Memory B cell (primary cell): ENCODE data around the gene KLHL6.

Experiments used
- ATAC-seq: fragments of 150-1000 bp; cut with Tn5 transposase; 2 replicates; pipeline ENCODE4 v1.10.0; 2021; ENCODE audit warnings: low read depth, mild to moderate bottlenecking, moderate library complexity
- DNase-seq, 2 donors: peaks; one replicate each; pipeline ENCODE4 v3.0.0; 2022; ENCODE audit warnings: low spot score in 2 of 2
- H3K27ac Mint-ChIP-seq: one replicate; pipeline ENCODE4 v1.8.0; 2022; ENCODE audit warnings: mild to moderate bottlenecking, moderate library complexity, mixed read lengths
- H3K27me3 Mint-ChIP-seq: one replicate; pipeline ENCODE4 v1.8.0; 2022; ENCODE audit warnings: mixed read lengths
- H3K36me3 Mint-ChIP-seq: one replicate; pipeline ENCODE4 v1.8.0; 2022; ENCODE audit warnings: mild to moderate bottlenecking, mixed read lengths
- H3K4me1 Mint-ChIP-seq: one replicate; pipeline ENCODE4 v1.8.0; 2022; ENCODE audit warnings: mixed read lengths
- H3K4me3 Mint-ChIP-seq: one replicate; pipeline ENCODE4 v1.8.0; 2022; ENCODE audit warnings: mild to moderate bottlenecking, moderate library complexity, mixed read lengths
- H3K9me3 Mint-ChIP-seq: one replicate; pipeline ENCODE4 v1.8.0; 2022; ENCODE audit warnings: mixed read lengths

Gene KLHL6

GRCh38 chr3:183551930-183552329, 3.6 kb downstream of the KLHL6 start:
- peak; percentile 35 for ATAC-seq
- H3K27ac Mint-ChIP-seq = peak overlapping the region; percentile 97
- H3K36me3 Mint-ChIP-seq = peaks cover 27% of the 10 kb centered on the region
- peak overlapping the region; percentile 100 for H3K4me3 Mint-ChIP-seq
- H3K27me3 Mint-ChIP-seq = no peaks in the 10 kb centered on the region
- peaks cover 50% of the 10 kb centered on the region for H3K4me1 Mint-ChIP-seq
- DNase-seq = no peak
- peaks cover 4% of the 10 kb centered on the region for H3K9me3 Mint-ChIP-seq

DNA sequence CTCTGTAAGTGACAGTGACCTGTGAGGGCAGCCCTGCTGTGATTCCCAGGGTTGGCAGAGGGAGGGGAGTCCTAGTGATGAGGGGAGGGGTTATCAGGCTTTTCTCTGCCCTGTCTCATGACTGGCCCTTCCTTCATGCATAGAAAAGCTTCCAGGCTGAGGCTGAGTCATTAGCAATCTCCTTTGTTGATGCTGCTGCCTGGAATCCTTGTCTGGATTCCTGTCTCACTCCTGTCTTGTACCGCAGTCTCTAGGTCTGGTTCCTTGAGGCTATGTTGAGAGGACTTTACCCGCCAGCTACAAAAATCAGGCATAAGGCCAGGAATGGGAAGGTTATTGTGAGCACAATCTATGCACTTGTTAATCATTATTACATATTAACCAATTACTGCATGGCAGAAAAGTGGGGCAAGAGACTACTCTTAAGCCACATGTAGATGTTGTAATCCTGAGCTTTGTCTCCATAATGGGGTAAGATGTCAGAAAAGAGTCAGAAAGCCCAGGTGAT, 7.2 kb downstream of the KLHL6 start:
- Mint-ChIP-seq H3K4me1 (peaks cover 54% of the 10 kb centered on the region), H3K4me3 (no peak overlapping the region), H3K27me3 (no peaks in the 10 kb centered on the region), H3K9me3 (peaks cover 4% of the 10 kb centered on the region), H3K27ac (peak overlapping the region; percentile 74), H3K36me3 (peaks cover 26% of the 10 kb centered on the region)
- DNase-seq = no peak
- ATAC-seq = no peak

DNA sequence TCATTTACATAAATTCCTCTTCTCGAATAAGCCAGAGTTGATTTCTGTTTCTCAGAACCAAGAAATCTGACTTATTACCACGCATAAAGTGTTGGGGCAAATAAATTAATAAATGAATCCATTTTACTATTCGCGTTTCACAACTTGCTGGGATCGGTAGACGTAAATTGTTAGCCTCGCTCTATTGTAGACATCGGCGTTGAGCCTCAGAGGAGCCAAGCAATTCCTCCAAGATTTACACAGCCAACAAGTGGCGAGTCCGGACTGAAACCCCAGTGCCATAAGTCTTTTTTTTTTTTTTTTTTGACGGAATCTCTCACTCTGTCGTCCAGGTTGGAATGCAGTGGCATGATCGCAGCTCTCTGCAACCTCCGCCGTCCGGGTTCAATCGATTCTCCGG, 8.9 kb downstream of the KLHL6 start:
- peaks cover 4% of the 10 kb centered on the region for H3K9me3 Mint-ChIP-seq
- no peak overlapping the region for H3K4me3 Mint-ChIP-seq
- H3K27me3 Mint-ChIP-seq = no peaks in the 10 kb centered on the region
- DNase-seq (no peak), ATAC-seq (no peak)
- H3K27ac Mint-ChIP-seq = peak overlapping the region; percentile 32
- H3K36me3 Mint-ChIP-seq = peaks cover 22% of the 10 kb centered on the region
- peaks cover 61% of the 10 kb centered on the region for H3K4me1 Mint-ChIP-seq

GRCh38 chr3:183545708-183546107, 9.8 kb downstream of the KLHL6 start:
- Mint-ChIP-seq H3K4me3 (no peak overlapping the region), H3K9me3 (peaks cover 4% of the 10 kb centered on the region), H3K27me3 (no peaks in the 10 kb centered on the region), H3K36me3 (peaks cover 18% of the 10 kb centered on the region), H3K27ac (peak overlapping the region; percentile 32), H3K4me1 (peaks cover 61% of the 10 kb centered on the region)
- ATAC-seq (no peak), DNase-seq (no peak)

DNA sequence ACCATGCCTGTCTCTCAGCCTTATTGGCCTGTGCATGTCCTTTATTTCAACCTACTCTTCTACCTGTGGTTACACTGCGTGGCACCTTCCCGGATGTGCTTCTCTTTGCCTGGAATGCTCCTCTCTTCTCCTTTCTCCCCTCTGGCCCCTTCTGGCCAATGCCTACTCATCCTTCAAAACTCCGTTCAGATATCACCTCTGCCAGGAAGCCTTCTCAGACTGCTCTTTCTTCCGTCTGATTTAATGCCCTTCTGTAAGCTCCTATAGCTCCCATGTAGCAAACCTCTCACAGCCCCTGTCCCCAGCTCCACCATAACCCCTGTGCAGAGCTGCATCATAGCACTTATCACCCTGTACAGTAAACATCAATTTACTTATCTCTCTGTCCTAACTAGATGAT, 13.2 kb downstream of the KLHL6 start:
- Mint-ChIP-seq H3K4me3 (peak overlapping the region; percentile 71), H3K4me1 (peaks cover 70% of the 10 kb centered on the region), H3K27ac (peak overlapping the region; percentile 89), H3K27me3 (no peaks in the 10 kb centered on the region), H3K9me3 (no peaks in the 10 kb centered on the region), H3K36me3 (peaks cover 8% of the 10 kb centered on the region)
- no peak for DNase-seq
- ATAC-seq = no peak

GRCh38 chr3:183541738-183542137, 13.8 kb downstream of the KLHL6 start:
- peak; percentile 55 for ATAC-seq
- peaks cover 74% of the 10 kb centered on the region for H3K4me1 Mint-ChIP-seq
- H3K27ac Mint-ChIP-seq = peak overlapping the region; percentile 89
- H3K4me3 Mint-ChIP-seq = peak overlapping the region; percentile 71
- H3K36me3 Mint-ChIP-seq = peaks cover 8% of the 10 kb centered on the region
- no peaks in the 10 kb centered on the region for H3K27me3 Mint-ChIP-seq
- H3K9me3 Mint-ChIP-seq = no peaks in the 10 kb centered on the region
- DNase-seq = no peak

GRCh38 chr3:183541235-183541655, 14.3 kb downstream of the KLHL6 start:
- Mint-ChIP-seq H3K4me1 (peaks cover 75% of the 10 kb centered on the region), H3K27ac (peak overlapping the region; percentile 89), H3K9me3 (no peaks in the 10 kb centered on the region), H3K36me3 (peaks cover 6% of the 10 kb centered on the region), H3K27me3 (no peaks in the 10 kb centered on the region), H3K4me3 (peak overlapping the region; percentile 71)
- DNase-seq (no peak), ATAC-seq (peak; percentile 9)

- Mint-ChIP-seq H3K9me3 (no peaks in the 10 kb centered on the region), H3K4me1 (peaks cover 74% of the 10 kb centered on the region), H3K27ac (peak overlapping the region; percentile 89), H3K36me3 (peaks cover 6% of the 10 kb centered on the region), H3K27me3 (no peaks in the 10 kb centered on the region), H3K4me3 (peak overlapping the region; percentile 71)
- ATAC-seq (peak; percentile 58), DNase-seq (peak; percentile 32 to 49)
These were observed 14.8 kb downstream of the KLHL6 start for GRCh38 chr3:183540501-183541234.

DNA sequence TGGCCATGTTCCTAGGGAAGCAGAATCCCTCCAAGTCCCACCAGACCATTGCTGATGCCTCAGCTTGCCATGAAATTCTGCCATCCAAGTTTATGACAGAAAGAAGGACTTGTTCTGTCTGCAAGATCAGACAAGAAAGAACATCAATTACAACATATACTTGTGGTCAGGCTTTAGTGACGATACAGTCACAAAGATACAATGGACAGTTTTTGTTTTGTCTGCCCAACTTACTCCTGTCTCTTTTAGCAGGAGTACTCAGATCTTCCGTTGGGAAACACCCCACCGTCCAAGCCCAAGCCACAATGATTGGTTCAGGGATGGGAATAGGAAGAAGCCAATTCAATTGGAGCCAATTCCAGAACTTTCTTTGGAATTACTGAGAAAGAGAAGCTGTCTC, 15.7 kb downstream of the KLHL6 start:
- no peaks in the 10 kb centered on the region for H3K9me3 Mint-ChIP-seq
- H3K27ac Mint-ChIP-seq = peak overlapping the region; percentile 89
- H3K4me1 Mint-ChIP-seq = peaks cover 68% of the 10 kb centered on the region
- DNase-seq (no peak), ATAC-seq (no peak)
- H3K27me3 Mint-ChIP-seq = no peaks in the 10 kb centered on the region
- no peak overlapping the region for H3K4me3 Mint-ChIP-seq
- peaks cover 6% of the 10 kb centered on the region for H3K36me3 Mint-ChIP-seq

- peak overlapping the region; percentile 38 for H3K4me3 Mint-ChIP-seq
- peaks cover 67% of the 10 kb centered on the region for H3K4me1 Mint-ChIP-seq
- DNase-seq (no peak), ATAC-seq (no peak)
- no peaks in the 10 kb centered on the region for H3K9me3 Mint-ChIP-seq
- H3K27ac Mint-ChIP-seq = peak overlapping the region; percentile 89
- no peaks in the 10 kb centered on the region for H3K27me3 Mint-ChIP-seq
- peaks cover 7% of the 10 kb centered on the region for H3K36me3 Mint-ChIP-seq
These were observed 17.0 kb downstream of the KLHL6 start for GRCh38 chr3:183538486-183538885.

DNA sequence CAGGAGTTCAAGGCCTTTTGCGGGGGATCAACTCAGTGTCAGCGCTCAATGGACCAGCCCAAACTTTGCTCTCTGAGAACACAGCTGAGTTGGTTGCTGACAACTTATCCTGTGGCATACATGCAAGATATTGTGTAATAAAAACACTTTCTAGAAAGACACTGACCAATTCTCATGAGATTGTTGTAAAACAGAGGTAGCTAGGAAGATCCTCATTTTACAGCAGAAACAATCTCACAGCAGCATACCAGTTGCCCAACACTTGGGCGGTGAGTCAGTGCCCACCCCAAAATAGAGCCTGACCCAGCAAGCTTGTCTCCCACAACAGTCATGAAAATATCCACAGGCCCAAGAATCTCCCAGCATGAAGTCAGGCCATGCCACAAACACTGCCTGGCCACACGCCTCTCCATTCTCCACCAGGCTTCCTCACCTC, 18.2 kb downstream of the KLHL6 start:
- Mint-ChIP-seq H3K4me1 (peaks cover 66% of the 10 kb centered on the region), H3K27ac (peak overlapping the region; percentile 89)

GRCh38 chr3:183536238-183536880, 19.1 kb downstream of the KLHL6 start:
- Mint-ChIP-seq H3K9me3 (no peaks in the 10 kb centered on the region), H3K4me3 (peak overlapping the region; percentile 54), H3K27ac (peak overlapping the region; percentile 89), H3K4me1 (peaks cover 63% of the 10 kb centered on the region), H3K27me3 (no peaks in the 10 kb centered on the region), H3K36me3 (peaks cover 17% of the 10 kb centered on the region)
- ATAC-seq (peak; percentile 71), DNase-seq (peak in 1 of 2 donors; percentile 37)

More for the DNA sequence above, 18.2 kb downstream of the KLHL6 start:
- Mint-ChIP-seq H3K4me3 (peak overlapping the region; percentile 54), H3K36me3 (peaks cover 11% of the 10 kb centered on the region), H3K9me3 (no peaks in the 10 kb centered on the region), H3K27me3 (no peaks in the 10 kb centered on the region)
- DNase-seq (no peak), ATAC-seq (no peak)

GRCh38 chr3:183534249-183534648, 21.3 kb downstream of the KLHL6 start:
- peaks cover 70% of the 10 kb centered on the region for H3K4me1 Mint-ChIP-seq
- peaks cover 22% of the 10 kb centered on the region for H3K36me3 Mint-ChIP-seq
- DNase-seq (no peak), ATAC-seq (no peak)
- H3K9me3 Mint-ChIP-seq = no peaks in the 10 kb centered on the region
- no peak overlapping the region for H3K4me3 Mint-ChIP-seq
- H3K27ac Mint-ChIP-seq = peak overlapping the region; percentile 94
- H3K27me3 Mint-ChIP-seq = no peaks in the 10 kb centered on the region

- ATAC-seq (peak; percentile 60), DNase-seq (no peak)
- no peaks in the 10 kb centered on the region for H3K27me3 Mint-ChIP-seq
- peak overlapping the region; percentile 94 for H3K27ac Mint-ChIP-seq
- H3K4me1 Mint-ChIP-seq = peaks cover 63% of the 10 kb centered on the region
- H3K4me3 Mint-ChIP-seq = peak overlapping the region; percentile 73
- H3K36me3 Mint-ChIP-seq = peaks cover 25% of the 10 kb centered on the region
- H3K9me3 Mint-ChIP-seq = no peaks in the 10 kb centered on the region
These were observed 21.9 kb downstream of the KLHL6 start for GRCh38 chr3:183533412-183534132.
